GM12878 (cell line): ENCODE data around the gene DAGLA. TPM values are rescaled to one million over a fixed set of nuclear protein-coding genes. Genes with fewer than 3 reads are reported as not detected.

Experiments used
- ATAC-seq: fragments of 200-7000 bp; cut with Tn5 transposase; 3 replicates; pipeline ENCODE4 v1.9.1; 2020; ENCODE audit warnings: mild to moderate bottlenecking, moderate library complexity
- BruUV-seq: library from RNA; stranded (reverse); fragments of 400-500 nt; replicated peaks from 2 replicates; lab custom pipeline; 2021; lab: Mats Ljungman, UMichigan
- CTCF ChIA-PET: fragments of 300-600 bp; sonication (Branson Sonifier 250); formaldehyde crosslinking; extraction: SDS; loops from one replicate; lab custom pipeline; 2021; ENCODE audit warnings: inconsistent platforms; lab: Yijun Ruan, JAX
- POLR2A ChIA-PET: fragments of 350-600 bp; formaldehyde crosslinking; extraction: SDS; loops from one replicate; lab custom pipeline; 2021; ENCODE audit warnings: inconsistent platforms; lab: Charles Lee
- RAD21 ChIA-PET: fragments of 300-600 bp; sonication (Branson Sonifier 250); formaldehyde crosslinking; loops from one replicate; lab custom pipeline; 2023; ENCODE audit warnings: antibody characterized with exemption; ENCODE audit not compliant: unreplicated experiment; lab: Charles Lee
- SMC1A ChIA-PET: fragments of 300-600 bp; sonication (Branson Sonifier 250); formaldehyde crosslinking; loops from one replicate; lab custom pipeline; 2023; ENCODE audit not compliant: unreplicated experiment, uncharacterized antibody; lab: Charles Lee
- DNase-seq: peaks from one replicate; pipeline ENCODE4 v3.0.0-alpha.2; 2011; ENCODE audit warnings: low read depth, low spot score
- FAIRE-seq: peaks from 3 replicates; lab custom pipeline; 2011; peaks lifted over from hg19 to GRCh38; lab: Jason Lieb, UNC
- H2AFZ ChIP-seq: 2 replicates; pipeline ENCODE4 v1.6.0; 2011; ENCODE audit warnings: low read depth, low read length, control low read depth; ENCODE audit not compliant: control insufficient read depth
- H3K27ac ChIP-seq: 2 replicates; pipeline ENCODE4 v1.5.1; 2011; ENCODE audit warnings: control low read depth; ENCODE audit not compliant: control insufficient read depth, insufficient read depth
- H3K27me3 ChIP-seq, 2 experiments: replicated peaks in 1 of 2; 2 replicates each; pipeline versions ENCODE4 v1.6.0 to v1.6.1; 2011; ENCODE audit warnings: low read length in 1 of 2; ENCODE audit not compliant: control insufficient read depth in 2 of 2, insufficient read depth in 2 of 2
- H3K36me3 ChIP-seq, 2 experiments: 2 replicates each; pipeline ENCODE4 v1.5.1; 2011; ENCODE audit warnings: low read length in 1 of 2; ENCODE audit not compliant: control insufficient read depth in 2 of 2, insufficient read depth in 2 of 2
- H3K4me1 ChIP-seq: 2 replicates; pipeline ENCODE4 v1.6.1; 2011; ENCODE audit warnings: mild to moderate bottlenecking, low read length, moderate library complexity, mixed read lengths; ENCODE audit not compliant: control insufficient read depth, insufficient read depth
- H3K4me2 ChIP-seq: 2 replicates; pipeline ENCODE4 v1.6.0; 2011; ENCODE audit warnings: control low read depth; ENCODE audit not compliant: control insufficient read depth, insufficient read depth
- H3K4me3 ChIP-seq: fragments of 200-600 bp; sonication (generic); 2 replicates; pipeline ENCODE4 v1.5.1; 2016
- H3K79me2 ChIP-seq: 2 replicates; pipeline ENCODE4 v1.6.0; 2011; ENCODE audit warnings: low read length; ENCODE audit not compliant: control insufficient read depth, insufficient read depth
- H3K9ac ChIP-seq: 2 replicates; pipeline ENCODE4 v1.8.0; 2011; ENCODE audit warnings: low read length, control low read depth, mixed read lengths; ENCODE audit not compliant: control insufficient read depth, insufficient read depth
- H3K9me3 ChIP-seq: replicated peaks from 3 replicates; pipeline ENCODE4 v1.5.1; 2011; ENCODE audit warnings: mild to moderate bottlenecking, low read length; ENCODE audit not compliant: control insufficient read depth, insufficient read depth
- H4K20me1 ChIP-seq: 2 replicates; pipeline ENCODE4 v1.6.0; 2011; ENCODE audit not compliant: control insufficient read depth, insufficient read depth
- BCL3 ChIP-seq: IDR thresholded peaks from 2 replicates; pipeline ENCODE4 v1.6.1; 2011; ENCODE audit warnings: borderline replicate concordance, low read depth, mild to moderate bottlenecking, moderate library complexity, low read length; ENCODE audit not compliant: insufficient read depth, poor library complexity, severe bottlenecking
- BHLHE40 ChIP-seq, 2 experiments: fragments of 450-650 bp in 1 of 2; IDR thresholded peaks; 2 replicates each; pipeline ENCODE4 v1.6.1; 2011 to 2017; ENCODE audit warnings: low read depth in 2 of 2, borderline replicate concordance in 1 of 2, improper control_type of control experiment in 1 of 2, low read length in 1 of 2, mild to moderate bottlenecking in 1 of 2
- CEBPB ChIP-seq, 2 experiments: fragments of 150-350 bp in 1 of 2; IDR thresholded peaks; 2 replicates each; pipeline ENCODE4 v1.6.1; 2012 to 2014; ENCODE audit warnings: low read depth in 2 of 2, low read length in 2 of 2, borderline replicate concordance in 1 of 2, inconsistent platforms in 1 of 2
- KDM1A ChIP-seq: fragments of 200-600 bp; sonication (generic); IDR thresholded peaks from 2 replicates; pipeline ENCODE4 v1.6.1; 2016; ENCODE audit warnings: borderline replicate concordance
- MEF2B ChIP-seq: fragments of 450-650 bp; IDR thresholded peaks from 2 replicates; pipeline ENCODE4 v1.6.1; 2018; ENCODE audit warnings: mild to moderate bottlenecking, moderate library complexity; ENCODE audit not compliant: partially characterized antibody, poor library complexity, severe bottlenecking
- MTA3 ChIP-seq: IDR thresholded peaks from 2 replicates; pipeline ENCODE4 v1.6.1; 2012; ENCODE audit warnings: low read length, inconsistent platforms, borderline replicate concordance
- NFIC ChIP-seq: IDR thresholded peaks from 2 replicates; pipeline ENCODE4 v1.6.1; 2012; ENCODE audit warnings: low read depth, mild to moderate bottlenecking, inconsistent platforms, low read length, moderate library complexity
- RAD51 ChIP-seq: fragments of 450-650 bp; IDR thresholded peaks from 2 replicates; pipeline ENCODE4 v1.6.1; 2016; ENCODE audit warnings: moderate library complexity, mild to moderate bottlenecking, inconsistent platforms
- SRF ChIP-seq, 2 experiments: IDR thresholded peaks; 2 replicates each; pipeline ENCODE4 v1.6.1; 2011; ENCODE audit warnings: low read depth in 2 of 2, low read length in 2 of 2, mild to moderate bottlenecking in 1 of 2, moderate library complexity in 1 of 2
- ZBTB11 ChIP-seq: fragments of 450-650 bp; formaldehyde crosslinking; IDR thresholded peaks from 2 replicates; pipeline ENCODE4 v1.5.0; 2022; ENCODE audit warnings: mild to moderate bottlenecking, missing genetic modification characterization
- ZNF207 ChIP-seq: fragments of 450-650 bp; IDR thresholded peaks from 2 replicates; pipeline ENCODE4 v1.6.1; 2014; ENCODE audit warnings: antibody characterized with exemption, mild to moderate bottlenecking, borderline replicate concordance
- WGBS: methylation state at CpG from one replicate; pipeline ENCODE4 v1.1.6; 2016; ENCODE audit warnings: low lambda C conversion rate; ENCODE audit not compliant: insufficient replicate concordance, insufficient coverage; ENCODE audit errors: missing lambda C conversion rate; 5-methylcytosine and 5-hydroxymethylcytosine counted together
- in situ Hi-C: fragments of 300-500 bp; cut with MboI; formaldehyde crosslinking; loops from 9 replicates; pipeline ENCODE4 v1.14.3; 2018; ENCODE audit warnings: mixed read lengths
- intact Hi-C: fragments of 100-400 bp; cut with micrococcal nuclease; formaldehyde crosslinking; loops from one replicate; pipeline ENCODE4 v1.14.2; 2022; ENCODE audit not compliant: unreplicated experiment
- polyA plus RNA-seq, 11 experiments: library from polyadenylated mRNA; depleted of rRNA in 4 of 11; unstranded in 6 of 11; stranded (reverse) in 5 of 11; fragments of >200 nt; fragmentation: Nextera tagmentation in 4 of 11; fragmentation: Illumina TruSeq in 1 of 11; extraction: Ambion mirVana in 4 of 11; extraction: Trizol in 1 of 11; gene quantifications; 1 replicate in 1 of 11; 2 replicates in 10 of 11; pipeline versions ENCODE4 v1.2.1 to v1.2.3, GENCODE V29; 2011 to 2016; ENCODE audit warnings: inconsistent platforms in 2 of 11, missing spikeins in 2 of 11, low read depth in 1 of 11
- total RNA-seq, 4 experiments: library from RNA; depleted of rRNA in 3 of 4; stranded (reverse); fragments of >200 nt in 3 of 4; fragmentation: Illumina TruSeq in 1 of 4; extraction: Trizol in 1 of 4; gene quantifications; 2 replicates each; pipeline versions ENCODE4 v1.2.1 to v1.2.3, GENCODE V29; 2013 to 2021

Gene DAGLA
- total and polyA plus RNA-seq, 10 of the 15 experiments (the other 5 are each of a cell fraction or from before 2014, with no cell fraction given), result 0.05 TPM; not detected in 9

- no peak for DNase-seq
- 32% methylated on average over 8 of the region's 11 CpGs for WGBS
- TF ChIP-seq SRF (IDR thresholded peaks at IDR 0.05; ENCODE audit: low read depth in 2 of 2, low read length in 2 of 2) (no peak), BHLHE40 (IDR thresholded peaks at IDR 0.05; ENCODE audit: borderline replicate concordance in 1 of 2, low read depth in 2 of 2, low read length in 1 of 2) (peak in 1 of 2 experiments; percentile 6; a peak in 1 of 4 replicates)
- ChIA-PET CTCF (no interaction called here), RAD21 (no interaction called here), POLR2A (no interaction called here), SMC1A (no interaction called here)
- in situ Hi-C loops (no loop called here), intact Hi-C loops (no loop called here)
- no peak overlapping the region for H3K9ac ChIP-seq
- no peak for ATAC-seq
- no peak overlapping the region for H2AFZ ChIP-seq
- H3K4me1 ChIP-seq, result no peaks in the 10 kb centered on the region
- BruUV-seq, result no TSS peak
- H4K20me1 ChIP-seq, result no peaks in the 10 kb centered on the region
- no peak for FAIRE-seq
- no peaks in the 10 kb centered on the region for H3K9me3 ChIP-seq
- peaks cover 2 to 6% of the 10 kb centered on the region in 2 experiments; a peak in 3 of 4 replicates for H3K27me3 ChIP-seq
- H3K4me2 ChIP-seq, result no peak overlapping the region
- no peaks in the 10 kb centered on the region for H3K36me3 ChIP-seq
- H3K79me2 ChIP-seq, result no peaks in the 10 kb centered on the region
- H3K4me3 ChIP-seq, result no peak overlapping the region
- no peak overlapping the region for H3K27ac ChIP-seq
Measured at GRCh38 chr11:61687420-61687819, 7.2 kb downstream of the DAGLA start.

GRCh38 chr11:61688365-61689163, 8.4 kb downstream of the DAGLA start:
- POLR2A ChIA-PET, result no interaction called here
- H3K27me3 ChIP-seq, result peaks cover 2 to 3% of the 10 kb centered on the region in 2 experiments; a peak in 3 of 4 replicates
- CTCF ChIA-PET, result no interaction called here
- H3K27ac ChIP-seq, result no peak overlapping the region
- intact Hi-C loops, result no loop called here
- H3K36me3 ChIP-seq, result no peaks in the 10 kb centered on the region
- no peaks in the 10 kb centered on the region for H3K9me3 ChIP-seq
- no peak overlapping the region for H3K4me3 ChIP-seq
- no peak for DNase-seq
- BruUV-seq, result no TSS peak
- H3K79me2 ChIP-seq, result no peaks in the 10 kb centered on the region
- no peak for FAIRE-seq
- no peak overlapping the region for H3K4me2 ChIP-seq
- SMC1A ChIA-PET, result no interaction called here
- WGBS, result 41% methylated on average over 18 of the region's 19 CpGs
- no peaks in the 10 kb centered on the region for H4K20me1 ChIP-seq
- in situ Hi-C loops, result no loop called here
- no peak for ATAC-seq
- H2AFZ ChIP-seq, result no peak overlapping the region
- H3K9ac ChIP-seq, result no peak overlapping the region
- RAD21 ChIA-PET, result no interaction called here
- no peaks in the 10 kb centered on the region for H3K4me1 ChIP-seq
- TF ChIP-seq RAD51, result no peak
- TF ChIP-seq BCL3, result no peak
- no peak for TF ChIP-seq CEBPB (IDR thresholded peaks at IDR 0.05; ENCODE audit: borderline replicate concordance in 1 of 2, low read depth in 2 of 2, low read length in 2 of 2)
- no peak for TF ChIP-seq KDM1A
- TF ChIP-seq MEF2B, result no peak
- TF ChIP-seq MTA3, result no peak
- no peak for TF ChIP-seq NFIC
- TF ChIP-seq ZBTB11 (CRISPR knock-in tag), result no peak
- TF ChIP-seq ZNF207, result no peak
